ENCODE measurements around the gene IMMP2L.

DNA sequence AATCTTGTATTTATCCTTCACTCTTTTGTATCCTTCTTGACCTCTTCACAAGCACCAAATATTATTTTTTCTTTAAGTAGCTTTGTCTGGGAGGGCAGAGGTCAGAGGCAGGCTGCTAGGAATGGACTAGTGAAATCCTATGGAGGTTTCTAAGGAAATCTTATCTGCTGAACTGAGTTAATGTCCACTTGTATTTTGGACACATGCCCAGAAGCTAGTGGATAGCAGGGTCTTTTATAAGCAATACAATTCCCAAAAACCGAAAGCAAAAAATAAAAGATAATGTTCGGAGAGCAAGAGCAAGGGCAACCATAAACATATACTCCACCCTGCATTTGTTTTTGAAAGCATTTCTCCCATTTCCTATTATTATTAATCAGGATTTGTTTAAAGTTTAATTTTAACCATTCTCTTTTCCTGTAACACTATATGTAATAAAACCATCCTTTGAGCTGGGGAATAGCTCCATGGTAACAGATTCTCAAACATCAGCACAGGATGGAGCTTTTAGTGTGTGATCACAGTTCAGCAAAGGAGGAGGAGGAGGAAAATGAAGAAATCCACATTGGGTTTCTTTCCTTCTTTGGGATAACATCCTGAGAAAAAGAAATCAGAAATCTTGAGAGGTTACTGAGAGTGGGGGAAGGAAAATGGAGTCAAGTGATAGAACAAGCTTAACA is 799.6 kb downstream of the IMMP2L start:
- no peak for TF ChIP-seq EZH2phosphoT487 (IDR thresholded peaks at IDR 0.05)
- no peak for TF ChIP-seq CTCF (IDR thresholded peaks at IDR 0.05)
